Cardiac septum (tissue), 1 donor: ENCODE results near the gene MORN3. TPM values are rescaled to one million over a fixed set of nuclear protein-coding genes. Genes with fewer than 3 reads are reported as not detected.
"Not testable (repeated sequence)": the region's sequence is repeated elsewhere in the genome, so short reads cannot be mapped to it uniquely, and the experiment has no call there.

Experiments
- DNase-seq: peaks from one replicate; pipeline ENCODE4 v3.0.0-alpha.2; 2020; ENCODE audit warnings: low spot score
- intact Hi-C: fragments of 100-400 bp; cut with DNase I; formaldehyde crosslinking; loops from one replicate; pipeline ENCODE4 v1.14.0; 2022
- total RNA-seq: library from RNA; stranded (reverse); fragmentation: NEBNext Ultra II Directional; extraction: Animal tissue kit (Norgen Biotek cat#: 25700); gene quantifications from one replicate; pipeline ENCODE4 v1.2.1, GENCODE V29; 2021
- donor health status: DM: no; HTN: no; CAD: no.

MORN3 gene
- total RNA-seq, 1 donor from 2014 or later: 0.08 TPM

- DNase-seq: no peak
Measured at GRCh38 chr12:121697093-121697698, 27.7 kb upstream of the MORN3 start.

GRCh38 chr12:121693155-121693687 lies 23.8 kb upstream of the MORN3 start:
- no peak for DNase-seq
- intact Hi-C loops: no loop called here

More at GRCh38 chr12:121697093-121697698, 27.7 kb upstream of the MORN3 start:
- intact Hi-C loops: loop anchor here (1.0 to 5.0 kb wide), 3 partner anchors 76 to 190 kb away; partner anchors contain the start of gene PSMD9

- intact Hi-C loops, DNase-seq: not testable (repeated sequence)
Measured at GRCh38 chr12:121692744-121693143, 23.3 kb upstream of the MORN3 start.

- DNase-seq: no peak
- intact Hi-C loops: loop anchor here (5.0 kb wide), 1 partner anchor 152 kb away; no protein-coding TSS in a partner anchor
Measured at GRCh38 chr12:121689430-121689829, 20.0 kb upstream of the MORN3 start.

- no peak for DNase-seq
- intact Hi-C loops: loop anchor here (5.0 kb wide), 1 partner anchor 152 kb away; no protein-coding TSS in a partner anchor
Measured at GRCh38 chr12:121688966-121689365, 19.5 kb upstream of the MORN3 start.

- not testable (repeated sequence) for DNase-seq
Measured at GRCh38 chr12:121679661-121680197, 10.3 kb upstream of the MORN3 start.

GRCh38 chr12:121678716-121679300 lies 9.4 kb upstream of the MORN3 start:
- no peak for DNase-seq
- intact Hi-C loops: no loop called here

More at GRCh38 chr12:121679661-121680197, 10.3 kb upstream of the MORN3 start:
- intact Hi-C loops: loop anchor here (5.0 kb wide), 1 partner anchor 52 kb away; the partner anchor contains the start of gene ORAI1

GRCh38 chr12:121678305-121678704 lies 8.9 kb upstream of the MORN3 start:
- intact Hi-C loops: no loop called here
- no peak for DNase-seq

- intact Hi-C loops: no loop called here
Measured at GRCh38 chr12:121676190-121676589, 6.7 kb upstream of the MORN3 start.

GRCh38 chr12:121673013-121673511 lies 3.6 kb upstream of the MORN3 start:
- DNase-seq: no peak
- intact Hi-C loops: no loop called here

More at GRCh38 chr12:121676190-121676589, 6.7 kb upstream of the MORN3 start:
- no peak for DNase-seq

- DNase-seq: no peak
- intact Hi-C loops: loop anchor here (5.0 kb wide), 1 partner anchor 117 kb away; no protein-coding TSS in a partner anchor
Measured at GRCh38 chr12:121668750-121669520, 519 bp downstream of the MORN3 start.

GRCh38 chr12:121666829-121667228 lies 2.6 kb downstream of the MORN3 start:
- intact Hi-C loops: loop anchor here (5.0 kb wide), 1 partner anchor 115 kb away; no protein-coding TSS in a partner anchor

GRCh38 chr12:121663610-121663929 lies 5.9 kb downstream of the MORN3 start:
- intact Hi-C loops: no loop called here
- DNase-seq: no peak

More at GRCh38 chr12:121666829-121667228, 2.6 kb downstream of the MORN3 start:
- DNase-seq: not testable (repeated sequence)

GRCh38 chr12:121661353-121662105 lies 7.9 kb downstream of the MORN3 start:
- DNase-seq, intact Hi-C loops: not testable (repeated sequence)

- intact Hi-C loops: no loop called here
- no peak for DNase-seq
Measured at GRCh38 chr12:121657305-121658008, 12.0 kb downstream of the MORN3 start.

- intact Hi-C loops: no loop called here
- no peak for DNase-seq
Measured at GRCh38 chr12:121656122-121656521, 13.3 kb downstream of the MORN3 start.

GRCh38 chr12:121653999-121654398 lies 15.5 kb downstream of the MORN3 start:
- intact Hi-C loops: no loop called here
- no peak for DNase-seq
